Stomach (tissue), 4 donors: ENCODE measurements around the gene FNBP1L.

ENCODE experiments used
- CTCF ChIP-seq, 7 experiments: fragments of 450-650 bp in 4 of 7; fragments of 200-600 bp in 3 of 7; sonication (generic) in 3 of 7; IDR thresholded peaks; one replicate each; pipeline ENCODE4 v1.5.1; 2016 to 2019; ENCODE audit warnings: antibody characterized with exemption in 7 of 7, control low read depth in 2 of 7, mild to moderate bottlenecking in 1 of 7
- EP300 ChIP-seq: sonication (generic); formaldehyde crosslinking; IDR thresholded peaks from one replicate; pipeline ENCODE4 v1.6.1; 2017; ENCODE audit warnings: antibody characterized with exemption
- POLR2A ChIP-seq, 4 donors: fragments of 450-650 bp; IDR thresholded peaks; one replicate each; pipeline ENCODE4 v1.6.1; 2016; ENCODE audit warnings: antibody characterized with exemption in 4 of 4, control low read depth in 2 of 4, mild to moderate bottlenecking in 1 of 4, moderate library complexity in 1 of 4
- POLR2AphosphoS5 ChIP-seq, 3 donors: sonication (generic); formaldehyde crosslinking; IDR thresholded peaks; one replicate each; pipeline ENCODE4 v1.6.1; 2016; ENCODE audit warnings: antibody characterized with exemption in 3 of 3

- TF ChIP-seq CTCF (IDR thresholded peaks at IDR 0.05), result no peak
- TF ChIP-seq POLR2AphosphoS5 (IDR thresholded peaks at IDR 0.05), result peak in 2 of 3 donors; percentile 65 to 75
- TF ChIP-seq POLR2A (IDR thresholded peaks at IDR 0.05), result no peak
- no peak for TF ChIP-seq EP300
Measured at GRCh38 chr1:93591676-93592550, 144.0 kb downstream of the FNBP1L start.
